ENCODE results near the gene NEMP1. TPM values are rescaled to one million over a fixed set of nuclear protein-coding genes. Genes with fewer than 3 reads are reported as not detected.
"Not testable (repeated sequence)": the region's sequence is repeated elsewhere in the genome, so short reads cannot be mapped to it uniquely, and the experiment has no call there.

Gene NEMP1, protein sequence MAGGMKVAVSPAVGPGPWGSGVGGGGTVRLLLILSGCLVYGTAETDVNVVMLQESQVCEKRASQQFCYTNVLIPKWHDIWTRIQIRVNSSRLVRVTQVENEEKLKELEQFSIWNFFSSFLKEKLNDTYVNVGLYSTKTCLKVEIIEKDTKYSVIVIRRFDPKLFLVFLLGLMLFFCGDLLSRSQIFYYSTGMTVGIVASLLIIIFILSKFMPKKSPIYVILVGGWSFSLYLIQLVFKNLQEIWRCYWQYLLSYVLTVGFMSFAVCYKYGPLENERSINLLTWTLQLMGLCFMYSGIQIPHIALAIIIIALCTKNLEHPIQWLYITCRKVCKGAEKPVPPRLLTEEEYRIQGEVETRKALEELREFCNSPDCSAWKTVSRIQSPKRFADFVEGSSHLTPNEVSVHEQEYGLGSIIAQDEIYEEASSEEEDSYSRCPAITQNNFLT
- polyA plus RNA-seq (ENCODE audit: insufficient read length in 12 of 12), result 100 to 1,000 TPM in 1 of 12 donors, 10 to 100 TPM in 11; 15.0 to 150 (median 22.3) TPM
- long read RNA-seq, donor 1, result 0 reads
- long read RNA-seq, donor 2, full-length matches to known transcripts, result 6 of 6 reads
- long read RNA-seq, donor 2, partial matches to known transcripts, result 0 of 6 reads
- long read RNA-seq, donor 2, other reads (novel, unspliced or antisense), result 0 of 6 reads
- long read RNA-seq, donor 3, full-length matches to known transcripts, result 1 of 1 reads
- long read RNA-seq, donor 3, partial matches to known transcripts, result 0 of 1 reads
- long read RNA-seq, donor 3, other reads (novel, unspliced or antisense), result 0 of 1 reads
- long read RNA-seq, donor 4, result 0 reads
- long read RNA-seq, donor 5, result 0 reads
- long read RNA-seq, donor 6, full-length matches to known transcripts, result 5 of 5 reads
- long read RNA-seq, donor 6, partial matches to known transcripts, result 0 of 5 reads
- long read RNA-seq, donor 6, other reads (novel, unspliced or antisense), result 0 of 5 reads
- long read RNA-seq, donor 7, result 0 reads
- long read RNA-seq, donor 8, full-length matches to known transcripts, result 8 of 8 reads
- long read RNA-seq, donor 8, partial matches to known transcripts, result 0 of 8 reads
- long read RNA-seq, donor 8, other reads (novel, unspliced or antisense), result 0 of 8 reads
- long read RNA-seq, donor 9, result 0 reads
- long read RNA-seq, donor 10, full-length matches to known transcripts, result 2 of 2 reads
- long read RNA-seq, donor 10, partial matches to known transcripts, result 0 of 2 reads
- long read RNA-seq, donor 10, other reads (novel, unspliced or antisense), result 0 of 2 reads
- long read RNA-seq, donor 11, full-length matches to known transcripts, result 1 of 1 reads
- long read RNA-seq, donor 11, partial matches to known transcripts, result 0 of 1 reads
- long read RNA-seq, donor 11, other reads (novel, unspliced or antisense), result 0 of 1 reads

DNA sequence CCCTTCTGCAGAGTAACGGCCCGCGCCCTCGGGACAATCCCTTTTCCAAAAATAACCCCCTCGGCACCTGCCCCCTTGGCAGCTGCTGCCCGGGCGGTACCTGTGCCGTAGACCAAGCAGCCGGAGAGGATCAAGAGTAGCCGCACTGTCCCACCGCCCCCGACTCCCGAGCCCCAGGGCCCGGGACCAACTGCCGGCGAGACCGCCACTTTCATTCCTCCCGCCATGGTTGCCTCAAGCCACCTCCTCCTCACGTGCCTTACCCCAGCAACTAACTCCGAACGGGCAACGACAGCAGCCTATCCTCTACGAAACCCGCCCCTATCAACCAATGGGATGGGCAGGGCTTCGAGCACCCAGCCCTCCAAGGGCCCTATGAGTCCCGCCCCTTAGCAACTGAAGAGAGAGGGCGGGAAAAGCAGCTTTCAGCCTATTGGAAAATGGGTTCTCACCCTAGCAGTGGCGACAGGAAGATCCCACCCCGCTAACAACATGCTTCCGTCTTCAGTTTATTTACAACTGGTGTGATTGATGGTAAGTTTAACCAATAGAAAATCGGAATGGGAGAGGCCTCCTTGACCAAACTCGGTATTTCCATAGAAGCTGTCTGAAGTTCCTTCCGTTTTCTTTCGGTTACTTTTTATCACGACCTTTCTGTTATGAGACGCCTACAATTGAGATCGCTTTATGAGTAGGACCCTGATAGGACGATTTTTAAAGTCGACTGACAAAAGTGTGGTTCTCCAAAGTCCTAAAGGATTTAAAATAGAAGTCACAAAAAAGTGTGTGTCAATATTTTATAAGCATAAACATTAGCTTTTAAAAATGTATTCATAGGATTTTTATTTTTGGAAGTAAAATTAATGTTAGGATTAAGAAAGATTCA lies at the start of gene NEMP1:
Gene NEMP1 (minus strand): TSS at position 273 of the 886 bp plus-strand sequence. CDS start 46 bp downstream, at position 227.
- DNase-seq, result peak; percentile 99

DNA sequence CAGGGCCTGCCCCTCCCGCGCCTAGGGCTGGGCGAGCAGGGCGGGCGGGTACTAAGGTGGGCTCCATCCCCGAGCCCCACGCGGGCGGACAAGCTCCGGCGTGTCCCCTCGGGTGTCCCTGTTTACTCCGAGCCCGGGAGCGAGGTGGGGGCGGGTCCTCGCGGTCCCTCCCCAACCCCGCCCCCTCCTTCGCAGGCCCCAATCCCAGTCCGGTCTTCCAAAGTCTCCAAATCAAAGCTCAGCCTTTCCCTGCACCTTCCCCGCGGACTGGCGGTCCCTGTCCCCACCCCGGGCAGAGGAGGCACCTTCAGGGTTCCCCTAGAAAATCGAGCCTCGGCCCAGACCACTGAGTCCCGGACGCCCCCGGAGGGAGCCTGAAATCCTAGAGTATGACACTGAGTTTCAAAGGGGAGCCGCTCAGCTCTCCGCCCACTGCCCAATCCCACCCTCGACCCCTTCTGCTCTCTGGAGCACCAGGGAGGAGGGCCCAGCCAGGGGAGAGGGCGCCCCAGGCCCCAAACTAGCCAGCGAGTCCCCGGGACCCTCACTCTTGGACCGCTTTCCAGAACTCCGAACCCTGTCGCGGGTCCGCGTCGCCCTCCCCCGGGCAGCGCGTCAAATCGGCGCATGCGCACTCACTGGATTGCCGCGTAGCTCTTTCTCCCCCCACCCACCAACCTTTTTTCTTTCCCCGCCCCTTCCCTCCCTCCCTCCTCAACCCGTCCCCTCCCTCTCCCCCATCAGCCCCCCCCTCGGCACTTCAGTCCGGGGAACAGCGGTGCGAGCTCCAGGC lies 49.3 kb upstream of the NEMP1 start, which contains the start of gene LRP1:
Gene LRP1 (plus strand): TSS at position 758 of the 793 bp plus-strand sequence. CDS start 482 bp downstream, outside the sequence.
- peak; percentile 95 for DNase-seq

DNA sequence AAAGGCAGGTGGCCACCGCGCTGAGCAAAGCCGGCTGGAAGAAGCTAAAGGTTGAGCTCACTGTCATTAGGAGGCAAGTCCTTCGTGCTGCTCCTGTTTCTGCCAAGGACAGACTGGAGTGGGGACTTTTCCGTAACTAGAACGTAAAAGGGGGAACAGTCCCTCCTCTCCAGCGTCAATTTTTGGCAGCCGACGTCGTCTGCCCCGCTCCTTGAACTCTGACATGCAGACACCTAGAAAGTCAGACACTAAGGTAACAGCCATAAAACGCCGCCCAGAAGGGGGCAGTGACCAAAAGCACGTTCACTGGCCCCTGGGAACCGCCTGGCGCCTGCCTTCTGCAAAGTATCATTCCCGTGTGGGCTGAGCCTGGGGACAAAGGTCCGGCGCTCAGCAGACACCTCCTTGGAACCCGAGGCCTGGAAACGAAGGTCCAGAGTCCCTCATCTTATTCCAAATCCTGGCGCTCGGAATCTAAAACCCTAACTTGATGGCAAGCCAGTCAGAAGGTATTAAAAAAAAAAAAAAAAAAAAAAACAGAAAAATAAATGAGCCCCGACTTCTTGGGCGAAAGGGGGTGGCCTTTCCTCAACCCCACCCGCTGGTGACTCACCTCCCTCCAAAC lies 48.6 kb upstream of the NEMP1 start:
- no peak for DNase-seq

DNA sequence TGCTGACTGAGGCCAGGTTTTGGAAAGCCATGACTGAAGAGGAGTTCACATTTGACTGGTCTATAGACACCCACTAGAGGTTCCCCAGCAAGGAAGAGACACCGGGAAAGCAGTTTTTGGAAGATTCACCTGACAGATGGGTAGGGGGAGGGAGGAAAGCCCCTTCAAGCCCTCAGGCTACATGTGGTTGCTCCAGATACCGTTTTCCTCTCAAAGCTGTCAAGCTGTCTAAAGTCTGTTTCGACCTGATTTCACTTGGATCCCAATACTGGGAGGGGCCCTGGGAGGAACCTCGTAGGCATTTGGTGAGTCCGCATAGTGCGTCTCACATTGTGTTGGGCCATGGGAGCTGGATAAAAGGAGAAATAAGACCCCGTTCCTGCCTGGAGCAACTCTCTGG lies 48.0 kb upstream of the NEMP1 start:
- no peak for DNase-seq

DNA sequence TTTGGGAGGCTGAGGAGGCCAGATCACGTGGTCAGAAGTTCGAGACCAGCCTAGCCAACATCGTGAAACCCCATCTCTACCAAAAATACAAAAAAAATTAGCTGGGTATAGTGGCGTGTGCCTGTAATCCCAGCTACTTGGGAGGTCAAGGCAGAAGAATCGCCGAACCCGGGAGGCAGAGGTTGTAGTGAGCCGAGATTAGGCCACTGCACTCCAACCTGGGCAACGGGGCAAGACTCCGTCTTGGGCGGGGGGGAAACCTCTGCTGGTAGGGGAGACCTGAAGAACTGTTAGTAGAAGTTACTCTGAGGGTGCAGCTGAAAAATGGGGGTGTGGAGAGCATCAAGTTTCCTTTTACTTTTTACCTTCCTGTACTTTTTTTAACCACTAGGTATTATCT lies 47.5 kb upstream of the NEMP1 start:
- DNase-seq, result no peak

DNA sequence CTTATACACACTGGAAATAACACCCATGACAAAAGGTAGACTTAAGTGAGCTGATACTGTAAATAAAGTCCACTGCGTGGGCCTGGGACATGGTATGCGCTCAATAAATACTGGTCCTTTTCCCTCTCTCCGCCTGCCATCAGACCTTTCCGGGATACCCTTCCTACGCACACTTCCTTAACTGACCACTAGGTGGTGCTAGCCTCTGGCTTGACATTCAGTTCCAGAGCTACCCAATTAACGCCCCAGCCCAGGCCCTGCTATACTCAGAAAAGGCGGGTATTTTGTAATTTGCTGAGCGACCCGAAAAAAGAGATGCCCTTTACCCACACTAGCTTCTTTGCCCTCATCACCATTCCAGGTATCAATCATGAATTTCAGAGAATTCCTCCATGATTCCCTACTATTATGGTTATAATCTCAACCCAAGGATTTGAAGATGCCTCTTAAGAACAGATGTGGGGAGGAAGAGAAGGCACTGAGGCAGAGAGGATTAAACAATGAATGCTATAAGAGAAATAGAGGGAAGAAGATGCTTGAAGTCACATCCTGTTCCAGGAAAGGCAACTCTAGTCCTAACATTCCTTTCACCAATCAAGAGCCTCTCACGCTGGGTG lies 45.8 kb upstream of the NEMP1 start:
- DNase-seq, result peak; percentile 84

DNA sequence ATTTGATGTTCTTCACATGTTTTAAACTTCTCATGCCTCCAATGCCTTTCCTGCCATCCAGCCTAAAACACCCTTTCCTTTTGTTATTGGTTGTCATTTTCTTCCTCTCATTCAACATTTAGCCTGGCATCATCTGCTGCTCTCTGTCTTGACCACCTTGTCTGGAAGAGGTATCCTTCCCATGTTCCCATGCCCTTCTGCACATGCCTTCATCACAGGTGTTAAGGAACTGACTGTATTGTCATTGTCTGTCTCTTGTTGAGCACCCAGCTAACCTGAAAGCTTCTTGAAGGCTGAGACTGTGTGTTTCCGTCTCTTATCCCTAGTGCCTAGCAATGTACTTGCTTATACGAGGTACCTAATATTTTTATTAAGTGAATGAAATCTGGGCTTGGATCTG lies 45.2 kb upstream of the NEMP1 start:
- DNase-seq, result no peak

DNA sequence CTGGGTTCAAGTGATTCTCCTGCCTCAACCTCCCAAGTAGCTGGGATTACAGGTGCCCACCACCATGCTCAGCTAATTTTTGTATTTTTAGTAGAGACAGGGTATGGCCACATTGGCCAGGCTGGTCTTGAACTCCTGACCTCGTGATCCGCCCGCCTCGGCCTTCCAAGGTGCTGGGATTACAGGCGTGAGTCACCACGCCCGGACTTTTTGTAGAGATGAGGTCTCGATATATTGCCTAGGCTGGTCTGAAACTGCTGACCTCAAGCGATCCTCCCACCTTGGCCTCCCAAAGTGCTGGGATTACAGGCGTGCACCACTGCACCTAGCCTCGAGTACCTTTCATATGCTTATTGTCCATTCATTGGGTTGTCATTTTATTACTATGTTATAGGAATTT lies 42.1 kb upstream of the NEMP1 start:
- not testable (repeated sequence) for DNase-seq

DNA sequence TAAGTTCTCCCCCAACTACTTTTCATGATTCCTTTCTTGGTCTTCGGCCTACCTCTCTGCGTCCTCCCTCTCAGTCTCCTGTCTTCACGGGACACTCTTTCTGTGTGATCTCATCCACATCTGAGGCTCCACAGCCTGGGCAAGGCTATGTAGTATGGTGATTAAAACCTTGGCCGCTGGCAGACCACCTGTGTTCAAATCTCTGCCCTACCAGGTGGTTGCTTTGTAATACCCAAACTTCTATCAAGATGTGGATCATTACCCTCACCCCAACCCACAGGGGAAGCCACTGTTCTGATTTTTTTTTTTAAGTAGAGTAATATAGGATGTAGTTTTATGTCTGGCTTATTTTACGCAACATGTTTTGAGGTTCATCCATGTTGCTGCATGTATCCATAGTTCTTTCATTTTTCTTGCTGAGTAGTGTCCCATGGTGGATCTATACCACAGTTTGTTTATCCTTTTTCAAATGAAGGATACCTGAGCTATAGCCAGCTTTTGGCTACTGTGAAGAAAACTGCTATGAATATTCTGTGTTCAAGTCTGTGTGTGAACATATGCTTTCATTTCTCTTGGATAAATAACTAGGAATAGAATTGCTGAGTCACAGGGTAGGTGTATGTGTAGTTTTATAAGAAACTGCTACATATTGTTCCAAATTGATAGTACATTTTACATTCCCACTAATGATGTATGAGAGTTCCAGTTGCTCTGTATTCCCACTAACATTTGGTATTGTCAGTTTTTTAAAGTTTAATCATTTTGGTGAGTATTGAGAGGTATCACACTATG lies 40.9 kb upstream of the NEMP1 start:
- DNase-seq, result no peak

DNA sequence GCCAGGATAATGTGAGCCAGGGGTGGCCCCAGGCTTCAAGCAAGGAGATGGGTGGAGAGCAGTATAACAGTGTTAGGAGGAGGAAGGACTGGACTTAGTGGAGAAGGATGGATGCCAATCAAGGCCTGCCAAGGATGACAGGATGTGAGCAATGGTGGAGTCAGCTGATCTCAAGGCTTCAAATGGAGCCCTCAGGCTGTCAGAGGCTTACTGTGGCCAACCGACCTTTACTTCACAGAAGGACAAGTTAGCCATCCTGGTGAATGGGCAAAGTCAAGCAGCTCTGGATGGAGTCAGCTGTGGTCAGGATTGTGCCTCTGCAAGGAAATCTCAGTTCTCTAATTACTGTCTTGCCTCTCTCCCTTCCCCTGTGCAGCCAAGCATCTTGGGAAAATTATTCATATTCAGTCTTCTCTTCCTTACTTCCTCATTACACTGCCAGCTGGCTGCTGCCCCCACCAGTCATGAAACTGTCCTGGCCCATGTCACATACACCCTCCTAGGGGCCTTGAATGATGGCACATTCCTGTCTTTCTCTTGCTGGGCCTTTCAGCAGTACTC lies 40.2 kb upstream of the NEMP1 start:
- no peak for DNase-seq

DNA sequence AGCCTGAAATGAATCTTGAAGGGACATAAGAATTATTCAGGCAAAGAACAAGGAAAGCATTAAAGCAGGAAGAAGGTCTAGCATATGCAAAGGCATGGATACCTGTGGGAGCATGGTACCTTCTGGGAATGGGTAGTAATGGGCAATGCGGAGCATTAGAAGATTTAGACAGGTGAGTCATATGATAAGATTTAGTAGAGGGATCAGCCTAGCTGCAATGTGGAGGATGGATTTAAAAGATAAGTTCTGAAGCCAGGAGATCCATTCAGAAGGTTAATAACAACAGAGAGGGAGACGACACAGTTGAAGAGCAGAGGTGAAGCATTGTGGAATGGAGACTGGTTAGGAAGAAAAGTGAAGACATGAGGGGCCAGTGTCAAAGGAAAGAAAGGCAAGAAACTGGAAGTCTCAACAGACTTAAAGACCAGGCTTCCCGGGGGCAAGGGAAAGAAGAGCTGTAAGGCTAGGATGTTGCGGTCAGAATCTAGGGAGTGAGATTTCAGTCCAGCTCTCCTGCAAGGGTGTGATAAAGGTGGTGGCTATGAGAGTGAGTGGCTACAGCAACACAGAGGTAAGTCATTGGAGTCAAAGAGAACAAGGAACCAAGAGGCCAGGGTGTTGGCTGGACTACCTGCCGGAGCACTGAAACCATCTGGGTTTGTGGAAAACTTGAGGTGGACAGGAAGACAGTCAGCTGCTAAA lies 38.1 kb upstream of the NEMP1 start:
- DNase-seq, result no peak

DNA sequence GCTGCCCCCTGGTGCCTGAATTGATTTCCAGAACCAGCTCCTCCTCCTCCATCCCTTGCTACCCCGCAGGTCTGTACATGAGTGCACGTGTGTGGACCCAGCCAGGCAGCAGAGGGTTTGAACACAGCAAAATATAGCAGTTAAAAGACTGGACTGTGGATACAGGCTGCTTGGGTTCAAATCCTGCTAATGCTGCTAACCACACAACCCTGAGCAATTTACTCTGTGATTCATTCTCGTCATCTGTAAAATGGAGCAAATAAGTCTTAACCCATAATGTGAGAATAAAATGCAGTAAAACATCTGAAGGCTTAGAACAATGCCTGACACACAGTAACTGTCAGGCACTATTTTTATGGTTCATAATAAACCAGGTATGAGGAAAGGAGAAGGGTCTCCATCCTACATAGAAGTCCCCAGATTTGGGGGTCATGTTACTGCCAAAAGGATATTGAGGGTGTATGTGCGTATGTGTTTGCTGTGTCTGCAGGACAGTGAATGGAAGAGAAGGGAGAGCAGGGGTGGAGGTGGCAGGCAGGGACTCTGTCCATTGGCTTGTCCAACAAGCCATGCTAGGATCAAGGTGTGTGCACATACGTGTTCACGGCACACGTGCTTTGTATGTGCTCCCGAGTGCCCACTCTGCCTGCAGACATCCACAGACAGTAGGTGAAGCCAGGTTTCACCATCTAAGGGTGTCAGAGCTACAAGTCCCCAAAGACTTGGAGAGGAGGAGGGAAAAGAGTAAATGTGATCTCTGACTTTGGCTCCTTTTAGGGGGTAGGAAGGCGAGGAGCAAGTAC lies 34.1 kb upstream of the NEMP1 start:
- no peak for DNase-seq

DNA sequence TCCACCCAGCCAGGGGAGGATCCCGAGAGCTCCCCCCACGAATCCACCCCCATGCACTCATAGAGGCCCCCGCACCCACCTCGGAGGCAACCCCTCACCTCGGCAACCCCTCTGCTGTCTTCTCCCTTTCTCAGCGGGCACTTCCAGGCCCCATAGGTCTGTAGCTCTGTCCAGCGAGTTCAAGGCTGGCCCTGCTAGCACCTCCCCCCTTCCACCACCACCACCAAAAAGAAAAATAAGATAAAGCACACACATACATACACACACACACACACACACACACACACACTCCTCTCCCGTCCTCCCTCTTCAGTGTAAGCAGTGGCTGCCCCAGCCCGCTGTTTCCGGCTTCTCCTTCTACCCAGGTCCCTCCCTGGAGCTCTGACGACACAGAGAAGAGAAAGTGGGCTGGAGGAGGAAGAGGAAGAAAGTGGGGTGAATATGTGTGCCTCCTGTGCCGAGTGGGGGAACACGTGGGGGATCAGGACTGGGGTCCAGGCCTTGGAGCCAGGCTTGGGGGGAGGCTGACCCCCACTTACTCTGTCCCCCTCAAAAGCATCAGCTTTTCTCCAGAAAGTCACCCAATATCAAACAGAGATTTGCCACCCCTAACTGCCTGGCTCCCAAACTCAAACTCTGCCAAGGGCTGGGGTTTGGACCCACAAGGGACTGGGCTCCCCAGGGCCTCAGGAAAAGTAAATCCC lies 32.6 kb upstream of the NEMP1 start, which contains the start of gene STAT6:
Gene STAT6 (minus strand): TSS at position 332 of the 704 bp plus-strand sequence. CDS start 3,084 bp downstream, outside the sequence.
- DNase-seq, result peak; percentile 84

DNA sequence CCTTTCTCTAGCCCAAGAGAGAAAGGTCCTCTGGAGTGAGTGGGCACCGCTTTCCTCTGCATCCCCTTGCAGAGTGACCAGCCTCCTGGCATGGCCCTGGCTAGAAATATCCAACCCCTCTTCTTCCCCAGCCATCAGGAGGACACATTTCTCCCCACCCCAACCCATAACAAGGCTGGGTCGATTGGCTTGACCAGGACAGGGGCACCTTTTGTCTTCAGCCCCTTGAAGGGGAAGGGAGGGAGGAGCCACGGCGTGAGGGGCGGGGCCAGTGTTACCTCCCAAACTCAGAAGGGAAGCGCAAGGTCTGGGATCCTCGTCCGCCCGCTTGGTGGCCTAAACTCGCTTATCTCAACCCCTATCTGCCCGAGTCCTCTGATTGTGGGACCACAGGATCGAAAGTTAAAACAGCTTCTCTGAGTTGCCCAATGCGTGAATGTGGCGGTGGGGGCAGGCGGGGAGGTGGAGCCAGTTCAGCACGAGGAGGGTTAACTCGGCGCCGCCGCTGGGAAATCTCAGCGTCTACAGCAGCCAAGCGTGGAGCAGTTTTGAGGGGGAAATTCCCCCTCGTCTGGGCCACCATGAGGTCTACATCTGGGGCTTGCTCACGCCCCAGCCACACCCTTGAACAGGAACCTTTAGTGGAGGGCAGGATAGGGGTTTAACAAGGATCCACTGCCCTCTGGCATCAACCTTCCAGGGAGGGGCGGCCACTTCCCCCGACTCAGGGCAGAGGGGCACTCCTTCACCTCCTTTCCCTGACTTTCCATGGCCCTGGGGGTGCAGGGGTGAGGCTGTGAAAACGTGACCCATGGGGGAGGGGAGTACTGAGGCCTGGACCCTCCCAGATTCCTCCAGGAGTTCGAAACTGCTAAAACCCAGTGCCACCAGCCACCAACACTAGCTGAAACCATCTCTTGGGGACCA lies 31.8 kb upstream of the NEMP1 start:
- no peak for DNase-seq
